CD4-positive, alpha-beta T cell treated with Interleukin-10 for 1 hour (primary cell): ENCODE measurements around the gene FNDC1.
"Not testable (repeated sequence)": the region's sequence is repeated elsewhere in the genome, so short reads cannot be mapped to it uniquely, and the experiment has no call there.

ENCODE experiments used
- DNase-seq: peaks from one replicate; pipeline ENCODE4 v3.0.0-alpha.2; 2020

Gene FNDC1

GRCh38 chr6:159169193-159169555, at the start of gene FNDC1:
Gene FNDC1 (plus strand): TSS chr6:159169400. CDS start chr6:159169597, 197 bp downstream.
- DNase-seq, result peak; percentile 61

- no peak for DNase-seq
These were observed 49.4 kb upstream of the FNDC1 start for GRCh38 chr6:159119791-159120190.

DNA sequence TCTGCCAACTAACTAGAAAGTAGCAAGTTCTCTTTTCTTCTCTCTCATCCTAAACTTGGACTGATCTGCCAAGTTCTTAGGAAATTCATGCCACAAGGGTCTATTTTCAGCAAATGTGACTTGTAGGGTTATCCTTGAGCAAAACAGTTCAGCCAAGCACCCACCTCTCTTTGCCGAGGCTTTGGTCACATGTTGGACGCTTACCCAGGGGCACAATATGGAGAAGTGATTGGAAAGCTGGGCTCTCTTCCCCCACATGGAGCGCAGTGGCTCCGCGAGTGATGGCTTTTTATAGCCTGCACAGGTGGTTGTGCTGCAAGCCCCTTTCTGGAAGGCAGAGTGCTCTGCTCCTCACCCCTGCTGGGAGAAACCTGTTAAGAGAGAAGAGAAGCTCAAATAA, 47.7 kb upstream of the FNDC1 start:
- no peak for DNase-seq

- DNase-seq, result no peak
These were observed 46.7 kb upstream of the FNDC1 start for GRCh38 chr6:159122453-159122852.

DNA sequence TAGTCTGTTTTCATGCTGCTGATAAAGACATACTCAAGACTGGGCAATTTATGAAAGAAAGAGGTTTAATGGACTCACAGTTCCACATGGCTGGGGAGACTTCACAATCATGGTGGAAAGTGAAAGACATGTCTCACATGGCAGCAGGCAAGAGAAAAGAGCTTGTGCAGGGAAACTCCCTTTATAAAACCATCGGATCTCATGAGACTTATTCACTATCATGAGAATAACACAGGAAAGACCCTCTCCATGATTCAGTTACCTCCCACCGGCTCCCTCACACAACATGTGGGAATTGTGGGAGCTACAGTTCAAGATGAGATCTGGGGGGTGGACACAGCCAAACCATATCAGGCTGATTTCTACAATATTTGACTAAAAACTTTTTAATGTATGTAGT, 45.4 kb upstream of the FNDC1 start:
- not testable (repeated sequence) for DNase-seq

DNA sequence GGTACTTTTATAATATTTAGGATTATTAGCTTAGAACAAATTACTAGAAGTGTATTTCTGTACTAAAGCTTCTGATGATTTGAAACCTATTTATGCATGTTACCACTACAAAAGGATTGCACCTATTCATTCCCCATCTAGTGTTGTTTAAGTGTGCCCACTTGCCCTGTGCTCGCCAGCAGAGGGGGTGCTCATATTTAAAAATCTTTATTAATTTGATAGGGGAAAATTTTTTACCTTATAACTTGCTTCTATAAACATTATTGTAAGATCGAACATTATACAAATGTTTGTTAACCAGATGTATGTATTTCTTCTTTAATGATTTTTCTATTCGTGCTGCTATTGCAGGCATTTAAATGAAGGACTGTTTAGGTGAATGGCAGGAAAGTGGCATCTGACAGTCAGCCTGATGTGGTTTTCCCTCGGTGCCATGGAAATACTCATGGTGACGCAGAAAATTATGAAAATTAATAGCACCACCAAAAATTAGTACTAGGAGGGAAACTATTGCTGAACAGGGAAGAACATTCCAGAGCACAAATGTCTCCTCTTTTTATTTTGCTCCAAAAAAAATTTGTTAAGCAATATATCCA, 44.1 kb upstream of the FNDC1 start:
- no peak for DNase-seq

- DNase-seq, result no peak
These were observed 43.2 kb upstream of the FNDC1 start for GRCh38 chr6:159125951-159126352.

- DNase-seq, result no peak
These were observed 42.6 kb upstream of the FNDC1 start for GRCh38 chr6:159126590-159126989.

DNA sequence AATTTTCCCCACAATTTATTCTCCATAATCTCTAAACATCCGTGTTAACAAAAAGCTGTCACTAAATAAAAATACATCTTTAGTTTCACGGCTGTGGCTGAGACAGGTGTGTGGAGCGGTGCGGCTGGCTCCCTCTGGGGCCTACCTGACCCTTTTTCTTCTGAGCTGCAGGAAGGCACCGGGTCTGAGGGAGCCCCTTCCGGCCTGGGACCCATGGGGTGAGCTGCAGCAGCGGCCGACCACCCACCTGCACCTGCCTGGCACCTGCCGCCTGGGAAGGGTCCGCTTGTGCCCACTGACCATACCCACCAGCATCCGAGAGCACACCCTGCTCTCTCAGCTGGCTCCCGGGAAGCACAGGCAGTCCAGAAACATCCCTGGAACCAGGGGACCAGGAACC, 41.5 kb upstream of the FNDC1 start:
- DNase-seq, result no peak

DNA sequence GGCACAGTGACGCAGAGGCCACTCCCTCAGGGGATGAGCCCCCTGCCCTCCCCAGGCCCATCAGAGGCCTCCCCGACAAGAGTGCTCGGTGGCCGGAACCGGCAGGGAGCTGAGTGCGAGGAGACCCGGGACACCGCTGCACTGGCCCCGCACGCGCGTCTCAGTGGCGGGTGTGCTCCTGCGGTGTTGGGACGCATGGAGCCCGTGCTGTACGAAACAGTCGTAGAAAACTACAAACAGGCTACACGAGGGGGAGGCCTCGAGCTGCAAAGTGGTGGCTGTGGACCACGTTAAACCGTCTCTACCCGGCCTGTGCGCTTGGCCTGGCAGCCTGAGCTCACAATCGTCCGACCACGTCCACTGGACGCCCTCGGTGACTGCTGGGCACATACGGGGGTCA, 40.2 kb upstream of the FNDC1 start:
- no peak for DNase-seq

- no peak for DNase-seq
These were observed 38.4 kb upstream of the FNDC1 start for GRCh38 chr6:159130846-159131245.

GRCh38 chr6:159131709-159132108, 37.5 kb upstream of the FNDC1 start:
- no peak for DNase-seq

- no peak for DNase-seq
These were observed 36.5 kb upstream of the FNDC1 start for GRCh38 chr6:159132664-159133063.

GRCh38 chr6:159134701-159135364, 34.4 kb upstream of the FNDC1 start:
- DNase-seq, result peak; percentile 84

DNA sequence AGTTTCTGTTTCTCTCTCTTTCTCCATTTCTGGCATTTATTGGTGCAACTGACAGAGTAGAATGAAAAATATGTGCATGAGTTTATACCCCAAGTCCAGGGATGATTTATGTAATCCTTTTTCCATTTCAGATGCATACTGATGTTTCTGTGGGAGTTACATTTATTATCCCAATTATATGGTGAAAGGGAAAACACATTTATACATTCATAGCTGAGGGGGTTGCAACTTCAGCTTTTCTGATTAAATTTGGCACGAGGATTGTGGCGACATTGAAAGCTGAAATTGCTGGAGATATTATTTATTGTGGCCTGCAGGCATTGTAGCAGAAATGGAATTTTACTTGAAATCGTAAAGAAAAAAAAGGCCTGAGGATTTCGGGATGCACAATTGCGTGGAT, 31.5 kb upstream of the FNDC1 start:
- DNase-seq, result no peak

- no peak for DNase-seq
These were observed 26.7 kb upstream of the FNDC1 start for GRCh38 chr6:159142531-159142930.

GRCh38 chr6:159148641-159149040, 20.6 kb upstream of the FNDC1 start:
- no peak for DNase-seq

DNA sequence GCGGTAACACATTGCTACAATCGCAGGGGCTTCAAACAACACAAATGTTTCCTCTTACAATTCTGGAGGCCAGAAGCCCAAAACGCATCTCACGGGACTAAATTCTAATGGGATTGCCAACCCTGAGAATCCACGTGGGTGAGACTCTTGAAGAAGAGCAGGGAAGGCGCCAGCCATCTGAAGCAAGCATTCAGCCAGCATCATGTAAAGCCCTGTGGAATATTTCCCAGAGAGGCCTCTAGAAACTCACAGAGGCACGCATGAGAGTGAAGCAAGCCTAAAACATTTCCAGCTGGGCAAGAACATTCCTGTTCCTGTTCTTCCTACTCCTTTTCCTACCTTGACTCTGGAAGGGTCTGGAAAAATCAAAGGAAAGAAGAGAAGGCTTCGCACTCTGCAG, 19.6 kb upstream of the FNDC1 start:
- DNase-seq, result no peak

DNA sequence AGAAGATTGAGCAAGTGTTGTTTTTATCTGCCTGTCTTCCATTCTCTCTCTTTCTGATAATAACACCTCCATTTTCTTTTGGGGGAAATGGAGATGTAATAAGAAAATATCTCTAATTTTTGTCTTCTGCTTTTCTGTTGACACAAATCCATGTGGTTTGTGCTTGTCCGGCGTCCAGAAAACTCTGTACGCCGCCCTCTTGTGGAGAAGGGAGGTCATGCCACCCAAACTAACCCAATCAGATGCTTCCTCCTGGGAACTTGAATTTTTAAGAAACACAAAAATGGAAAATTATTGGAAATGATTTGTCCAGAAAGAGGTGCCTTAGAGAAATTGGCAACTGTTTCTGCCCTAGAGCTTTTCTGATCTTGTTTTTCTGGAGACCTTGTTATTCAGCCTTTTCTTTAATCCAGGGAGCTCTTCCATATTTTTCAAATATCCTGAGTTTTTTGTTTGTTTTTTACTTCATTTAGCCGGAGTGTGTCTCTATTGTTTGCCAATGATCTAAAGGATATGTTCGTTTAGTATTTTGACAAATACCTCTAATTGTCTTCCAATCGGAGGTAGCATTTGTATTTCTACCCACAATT, 17.8 kb upstream of the FNDC1 start:
- DNase-seq, result peak; percentile 55

DNA sequence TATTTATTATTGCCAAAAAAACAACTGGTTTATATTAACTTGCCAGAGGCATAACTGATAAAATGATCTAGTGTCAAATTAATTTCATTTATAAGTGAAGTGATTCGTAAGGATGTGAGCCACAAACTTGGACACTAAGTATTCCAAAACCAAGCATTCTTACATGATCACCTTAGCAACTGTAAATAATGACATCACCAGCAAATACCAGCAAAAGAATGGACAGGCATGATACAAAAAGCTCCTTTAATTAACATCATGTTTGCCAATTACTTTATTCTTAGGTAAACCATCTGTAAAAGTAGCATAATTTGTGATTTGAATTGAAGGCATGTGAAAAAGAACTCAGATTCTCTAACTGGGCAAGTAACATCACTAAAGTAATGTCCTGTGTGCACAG, 17.2 kb upstream of the FNDC1 start:
- DNase-seq, result no peak

DNA sequence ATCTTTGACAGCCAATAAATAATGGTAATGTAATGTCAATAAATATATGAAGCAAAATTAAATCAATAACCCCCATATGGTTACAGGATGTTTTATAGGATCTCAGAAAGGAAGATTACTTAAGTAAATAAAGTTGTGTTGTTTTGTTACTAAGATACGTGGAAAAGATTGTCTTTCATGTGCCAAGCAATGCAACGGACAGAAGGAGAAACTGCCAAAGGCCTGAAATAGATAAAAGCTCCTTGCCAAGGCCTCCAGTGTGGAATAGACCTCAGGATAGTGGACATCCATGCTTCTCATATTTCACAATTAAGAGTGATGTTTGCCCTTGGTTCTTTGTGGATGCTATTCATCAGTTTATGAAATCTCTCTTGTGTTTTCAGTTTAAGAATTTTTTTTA, 16.4 kb upstream of the FNDC1 start:
- no peak for DNase-seq

GRCh38 chr6:159155679-159156078, 13.5 kb upstream of the FNDC1 start:
- no peak for DNase-seq

- DNase-seq, result no peak
These were observed 13.1 kb upstream of the FNDC1 start for GRCh38 chr6:159156089-159156488.

DNA sequence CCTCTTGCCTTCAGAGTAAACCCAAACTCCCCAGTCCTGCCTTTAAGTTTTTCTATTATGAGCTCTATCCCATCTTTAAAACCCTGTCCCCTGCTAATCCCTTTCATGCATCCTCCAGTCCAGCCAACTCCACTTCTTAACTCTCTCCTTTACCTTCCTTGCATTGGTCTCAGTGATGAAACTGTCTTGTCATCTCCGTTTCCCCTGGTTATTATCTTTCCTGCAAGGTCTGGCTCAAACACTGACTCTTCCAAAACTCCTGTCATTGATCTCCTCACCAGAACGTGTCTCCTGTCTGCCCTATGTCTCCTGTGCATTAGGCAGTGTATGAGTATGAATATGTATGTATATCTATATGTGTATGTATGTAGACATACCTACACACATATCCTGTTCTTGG, 11.8 kb upstream of the FNDC1 start:
- no peak for DNase-seq

- no peak for DNase-seq
These were observed 7.4 kb upstream of the FNDC1 start for GRCh38 chr6:159161839-159162238.
